Adrenal gland (tissue), 12 donors: ENCODE data around the gene ZNF521. TPM values are rescaled to one million over a fixed set of nuclear protein-coding genes. Genes with fewer than 3 reads are reported as not detected.

Source experiments
- DNase-seq, 7 donors: peaks; one replicate each; pipeline ENCODE4 v3.0.0-alpha.2; 2019 to 2020
- H3K27ac ChIP-seq, 5 donors: fragments of 200-600 bp; sonication (generic) in 4 of 5; 1 replicate in 3 of 5; 2 replicates in 2 of 5; pipeline versions ENCODE4 v1.5.1 to v1.8.0; 2016 to 2020; ENCODE audit warnings: mild to moderate bottlenecking in 1 of 5
- H3K27me3 ChIP-seq: fragments of 200-600 bp; 2 replicates; pipeline ENCODE4 v1.8.0; 2021
- H3K36me3 ChIP-seq, 2 donors: fragments of 200-600 bp; replicated peaks in 1 of 2; 1 replicate in 1 of 2; 2 replicates in 1 of 2; pipeline versions ENCODE4 v1.5.1 to v1.8.0; 2018 to 2022
- H3K4me1 ChIP-seq, 2 donors: fragments of 200-600 bp; replicated peaks in 1 of 2; 1 replicate in 1 of 2; 2 replicates in 1 of 2; pipeline versions ENCODE4 v1.5.1 to v1.8.0; 2018 to 2021
- H3K4me3 ChIP-seq, 4 donors: fragments of 200-600 bp; sonication (generic) in 3 of 4; one replicate each; pipeline ENCODE4 v1.5.1; 2016 to 2018
- H3K9me3 ChIP-seq, 3 donors: fragments of 200-600 bp; sonication (generic) in 1 of 3; replicated peaks in 1 of 3; 1 replicate in 2 of 3; 2 replicates in 1 of 3; pipeline versions ENCODE4 v1.5.1 to v1.8.0; 2016 to 2021
- POLR2A ChIP-seq, 2 donors: fragments of 450-650 bp; IDR thresholded peaks; one replicate each; pipeline ENCODE4 v1.6.1; 2017; ENCODE audit warnings: antibody characterized with exemption in 2 of 2, mild to moderate bottlenecking in 2 of 2, moderate library complexity in 1 of 2
- WGBS, 4 donors: extraction: QIAGEN DNeasy Blood & Tissue Kit in 2 of 4; methylation state at CpG; one replicate each; pipeline versions ENCODE4 v1.1.5 to v1.1.7; 2013 to 2017; 5-methylcytosine and 5-hydroxymethylcytosine counted together
- intact Hi-C, 2 donors: fragments of 100-400 bp; cut with DNase I; formaldehyde crosslinking; loops; one replicate each; pipeline versions ENCODE4 v1.14.1 to v1.15.0; 2022 to 2023
- polyA plus RNA-seq, 3 donors: library from polyadenylated mRNA; stranded (reverse); fragments of 200-250 nt in 2 of 3; fragments of 350-450 nt in 1 of 3; fragmentation: Illumina TruSeq in 1 of 3; extraction: RNeasy Lipid Tissue Mini Kit (QIAGEN cat#74804) in 1 of 3; gene quantifications; one replicate each; pipeline ENCODE4 v1.2.3, GENCODE V29; 2013 to 2014
- total RNA-seq, 9 donors: library from RNA; depleted of rRNA in 4 of 9; stranded (reverse); fragments of >200 nt in 4 of 9; fragments of 120-200 nt in 1 of 9; fragmentation: NEBNext Ultra II Directional in 1 of 9; extraction: Animal tissue kit (Norgen Biotek cat#: 25700) in 1 of 9; gene quantifications; one replicate each; pipeline versions ENCODE4 v1.1.0 to v1.2.4, GENCODE V29; 2013 to 2023
- TF ChIP-seq, protein P1 (sequence below), 6 experiments: fragments of 450-650 bp in 4 of 6; fragments of 200-600 bp in 2 of 6; sonication (generic) in 1 of 6; IDR thresholded peaks; 1 replicate in 5 of 6; 2 replicates in 1 of 6; pipeline versions ENCODE4 v1.5.1 to v1.8.0; 2016 to 2021; ENCODE audit warnings: antibody characterized with exemption in 6 of 6, mild to moderate bottlenecking in 2 of 6, moderate library complexity in 1 of 6
- donor health status: healthy with polysubstance abuse.
- donor health status: Bipolar disorder and iron deficiency.
- donor health status: DM: yes; HTN: yes; CAD: no.
- donor health status: DM: no; HTN: no; CAD: no.
- donor health status: DM: no; HTN: no; CAD: no.
- donor health status: DM: yes; HTN: yes; CAD: no.

ZNF521 gene
- total and polyA plus RNA-seq, 12 donors, result 3.7 to 270 (median 43.0) TPM

DNA sequence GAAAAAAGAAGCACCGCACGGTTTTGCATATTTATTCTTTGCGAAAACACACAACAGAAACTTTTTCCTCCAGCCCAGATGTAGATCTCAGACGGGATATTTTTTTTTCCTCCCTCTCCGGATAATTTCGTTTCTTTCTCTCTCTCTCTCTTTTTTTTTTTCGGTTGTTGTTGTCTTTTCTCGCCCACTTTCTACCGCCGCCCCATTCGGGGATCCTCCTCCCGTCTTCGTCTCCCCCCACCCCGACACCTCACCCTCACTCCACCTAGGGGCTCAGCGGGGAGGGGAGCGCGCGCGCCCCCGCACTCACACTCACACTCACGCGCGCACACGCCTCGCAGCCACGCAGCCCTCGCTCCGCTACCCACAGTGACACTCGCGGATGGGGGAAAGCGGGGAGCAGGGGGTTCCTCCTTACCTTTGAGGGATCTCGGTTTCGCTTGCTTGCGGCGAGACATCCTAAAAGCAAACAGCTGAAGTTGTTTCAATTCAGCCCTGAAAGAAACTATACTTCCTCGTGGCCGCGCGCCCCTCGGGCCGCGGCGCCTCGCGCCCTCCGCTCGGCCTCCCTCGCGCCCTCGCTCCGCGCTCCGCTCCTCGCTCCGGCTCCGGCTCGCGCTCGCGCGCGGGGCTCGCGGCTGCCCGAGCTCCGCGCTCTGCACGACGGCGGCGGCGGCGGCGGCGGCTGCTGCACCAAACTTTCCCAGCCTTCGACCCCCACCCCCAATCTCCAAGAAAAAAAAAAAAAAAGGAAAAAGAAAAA lies 1.3 kb downstream of the ZNF521 start:
- Histone ChIP-seq H3K4me1 (peaks cover 4 to 8% of the 10 kb centered on the region in 2 donors), H3K4me3 (peak overlapping the region; percentile 56 to 94 (median 80)), H3K27ac (peak overlapping the region in 4 of 5 donors; percentile 75 to 95 (median 92)), H3K36me3 (no peaks in the 10 kb centered on the region), H3K27me3 (no peaks in the 10 kb centered on the region), H3K9me3 (no peaks in the 10 kb centered on the region)
- 0 to 1% (median 1%) methylated on average over 48 to 76 of the region's 76 CpGs for WGBS, 4 donors
- intact Hi-C loops, result loop anchor here in 1 of 2 donors (5.0 to 10.0 kb wide), 2 partner anchors 94 to 547 kb away; no protein-coding TSS in a partner anchor
- TF ChIP-seq POLR2A (IDR thresholded peaks at IDR 0.05), result peak in 1 of 2 donors; percentile 42
- TF ChIP-seq, protein P1, sequence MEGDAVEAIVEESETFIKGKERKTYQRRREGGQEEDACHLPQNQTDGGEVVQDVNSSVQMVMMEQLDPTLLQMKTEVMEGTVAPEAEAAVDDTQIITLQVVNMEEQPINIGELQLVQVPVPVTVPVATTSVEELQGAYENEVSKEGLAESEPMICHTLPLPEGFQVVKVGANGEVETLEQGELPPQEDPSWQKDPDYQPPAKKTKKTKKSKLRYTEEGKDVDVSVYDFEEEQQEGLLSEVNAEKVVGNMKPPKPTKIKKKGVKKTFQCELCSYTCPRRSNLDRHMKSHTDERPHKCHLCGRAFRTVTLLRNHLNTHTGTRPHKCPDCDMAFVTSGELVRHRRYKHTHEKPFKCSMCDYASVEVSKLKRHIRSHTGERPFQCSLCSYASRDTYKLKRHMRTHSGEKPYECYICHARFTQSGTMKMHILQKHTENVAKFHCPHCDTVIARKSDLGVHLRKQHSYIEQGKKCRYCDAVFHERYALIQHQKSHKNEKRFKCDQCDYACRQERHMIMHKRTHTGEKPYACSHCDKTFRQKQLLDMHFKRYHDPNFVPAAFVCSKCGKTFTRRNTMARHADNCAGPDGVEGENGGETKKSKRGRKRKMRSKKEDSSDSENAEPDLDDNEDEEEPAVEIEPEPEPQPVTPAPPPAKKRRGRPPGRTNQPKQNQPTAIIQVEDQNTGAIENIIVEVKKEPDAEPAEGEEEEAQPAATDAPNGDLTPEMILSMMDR (IDR thresholded peaks at IDR 0.05), result no peak
- DNase-seq, result peak; percentile 50 to 69 (median 56)

DNA sequence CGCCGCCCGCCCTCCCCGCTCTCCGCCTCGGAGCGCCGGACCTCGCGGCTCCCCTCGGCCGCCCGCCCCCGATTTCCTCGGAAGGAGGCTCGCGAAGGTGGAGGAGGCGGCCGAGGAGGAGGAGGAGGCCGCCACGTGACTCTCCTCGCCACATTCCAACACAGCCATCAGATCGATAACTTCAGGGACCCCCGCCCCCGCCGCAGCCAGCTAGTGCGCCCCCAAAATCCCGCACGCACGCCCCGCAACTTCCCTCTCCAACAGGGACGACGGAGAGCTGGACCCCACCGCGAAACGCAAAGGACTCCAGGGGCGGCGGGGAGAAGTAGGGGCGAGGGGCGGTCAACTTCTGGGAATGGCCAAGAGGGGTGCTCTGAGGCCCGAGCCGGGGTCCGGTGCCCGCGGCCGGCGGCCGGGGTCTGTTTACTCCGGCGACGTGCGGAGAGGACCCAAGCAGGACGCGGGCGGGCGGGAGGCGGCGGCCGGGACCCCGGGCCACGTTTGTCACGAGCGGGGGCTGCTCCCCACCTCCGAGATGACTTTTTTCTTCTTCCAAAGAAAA lies 2.0 kb downstream of the ZNF521 start:
- no peak for TF ChIP-seq POLR2A (IDR thresholded peaks at IDR 0.05)
- TF ChIP-seq, protein P1 (IDR thresholded peaks at IDR 0.05), result no peak
- DNase-seq, result peak in 6 of 7 donors; percentile 22 to 52 (median 34)
- WGBS, 4 donors, result 0 to 1% (median 0%) methylated on average over 28 to 64 of the region's 64 CpGs
- Histone ChIP-seq H3K36me3 (no peaks in the 10 kb centered on the region), H3K4me3 (peak overlapping the region; percentile 38 to 94 (median 69)), H3K27ac (peak overlapping the region; percentile 17 to 95 (median 90)), H3K27me3 (no peaks in the 10 kb centered on the region), H3K9me3 (no peaks in the 10 kb centered on the region), H3K4me1 (peaks cover 4 to 8% of the 10 kb centered on the region in 2 donors)
- intact Hi-C loops, result loop anchor here in 1 of 2 donors (5.0 to 10.0 kb wide), 2 partner anchors 95 to 547 kb away; no protein-coding TSS in a partner anchor

DNA sequence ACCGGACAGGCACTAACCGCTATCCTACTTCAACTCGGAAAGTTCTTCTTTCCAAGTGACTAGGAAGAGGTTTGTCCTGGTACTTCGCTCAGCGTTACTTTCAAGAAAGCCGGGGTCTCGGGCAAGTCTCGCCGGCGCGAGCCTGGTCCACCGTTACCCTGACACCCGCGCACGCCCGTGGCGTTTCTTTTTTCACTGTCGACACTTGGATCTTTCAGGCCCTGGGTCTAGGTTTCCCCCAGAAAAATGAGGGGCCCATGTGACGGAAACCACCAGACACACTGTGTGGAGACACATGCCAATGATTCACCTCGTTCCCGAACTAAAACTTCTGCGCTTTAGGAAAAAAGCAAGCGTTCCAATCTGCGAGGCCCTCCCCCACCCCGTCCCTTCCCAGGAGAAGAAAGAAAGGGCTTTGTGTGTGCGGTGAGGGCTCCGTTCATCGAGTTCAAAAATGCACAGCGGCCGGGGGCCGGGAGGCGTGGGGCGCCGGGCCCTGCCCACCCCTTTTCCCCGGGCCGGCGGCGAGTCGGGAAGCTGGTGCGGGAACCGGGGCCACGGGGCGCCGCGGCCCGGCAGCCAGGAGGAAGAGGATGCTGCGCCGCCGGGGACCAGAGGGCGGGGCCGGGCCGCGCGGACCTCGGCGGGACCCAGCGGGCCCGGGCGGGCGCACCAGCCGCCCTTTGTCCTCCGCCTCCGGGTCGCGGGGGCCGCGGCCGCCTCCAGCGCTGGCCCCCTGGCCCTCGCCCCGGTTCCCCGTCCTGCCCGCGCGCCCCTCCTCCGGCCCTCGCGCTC lies 2.6 kb downstream of the ZNF521 start:
- Histone ChIP-seq H3K27me3 (no peaks in the 10 kb centered on the region), H3K4me3 (peak overlapping the region in 3 of 4 donors; percentile 4 to 94 (median 82)), H3K4me1 (peaks cover 4 to 8% of the 10 kb centered on the region in 2 donors), H3K27ac (peak overlapping the region in 4 of 5 donors; percentile 75 to 95 (median 92)), H3K9me3 (no peaks in the 10 kb centered on the region), H3K36me3 (no peaks in the 10 kb centered on the region)
- intact Hi-C loops, result no loop called here
- 1 to 5% (median 3%) methylated on average over 27 to 77 of the region's 78 CpGs for WGBS, 4 donors
- TF ChIP-seq POLR2A (IDR thresholded peaks at IDR 0.05), result no peak
- TF ChIP-seq, protein P1 (IDR thresholded peaks at IDR 0.05), result no peak
- peak; percentile 33 to 65 (median 47) for DNase-seq
